Heart right ventricle (tissue), 16 donors: ENCODE data around the gene IL1RL2. TPM values are rescaled to one million over a fixed set of nuclear protein-coding genes. Genes with fewer than 3 reads are reported as not detected.

Source experiments
- ATAC-seq, 8 donors: fragments of 200-7000 bp; cut with Tn5 transposase; one replicate each; pipeline ENCODE4 v1.9.1; 2020; ENCODE audit warnings: mild to moderate bottlenecking in 8 of 8, moderate library complexity in 8 of 8, moderate number of reproducible peaks in 1 of 8
- DNase-seq, 2 donors: peaks; one replicate each; pipeline ENCODE4 v3.0.0-alpha.2; 2020
- H3K27ac ChIP-seq, 10 donors: fragments of 200-600 bp; sonication (generic) in 2 of 10; one replicate each; pipeline versions ENCODE4 v1.5.0 to v1.8.0; 2020 to 2022; ENCODE audit warnings: mild to moderate bottlenecking in 3 of 10
- H3K27me3 ChIP-seq, 7 donors: fragments of 200-600 bp; one replicate each; pipeline ENCODE4 v1.8.0; 2021 to 2022; ENCODE audit warnings: mild to moderate bottlenecking in 2 of 7
- H3K36me3 ChIP-seq, 9 donors: fragments of 200-600 bp; sonication (generic) in 1 of 9; one replicate each; pipeline versions ENCODE4 v1.5.0 to v1.8.0; 2020 to 2022; ENCODE audit warnings: mild to moderate bottlenecking in 2 of 9
- H3K4me1 ChIP-seq, 9 donors: fragments of 200-600 bp; sonication (generic) in 1 of 9; one replicate each; pipeline versions ENCODE4 v1.5.0 to v1.8.0; 2020 to 2022; ENCODE audit warnings: mild to moderate bottlenecking in 4 of 9
- H3K4me3 ChIP-seq, 10 donors: fragments of 200-600 bp; sonication (generic) in 2 of 10; one replicate each; pipeline versions ENCODE4 v1.5.0 to v1.8.0; 2020 to 2022; ENCODE audit warnings: mild to moderate bottlenecking in 7 of 10, moderate library complexity in 2 of 10
- H3K9me3 ChIP-seq, 11 donors: fragments of 200-600 bp in 10 of 11; sonication (generic) in 2 of 11; one replicate each; pipeline versions ENCODE4 v1.5.0 to v1.8.0; 2013 to 2022; ENCODE audit warnings: mild to moderate bottlenecking in 2 of 11, control low read depth in 1 of 11, moderate library complexity in 1 of 11
- WGBS, 2 donors: extraction: QIAGEN DNeasy Blood & Tissue Kit; methylation state at CpG; one replicate each; pipeline ENCODE4 v1.1.7; 2013; ENCODE audit warnings: inconsistent platforms in 1 of 2; 5-methylcytosine and 5-hydroxymethylcytosine counted together
- intact Hi-C, 10 donors: fragments of 100-400 bp; cut with DNase I; formaldehyde crosslinking; loops; one replicate each; pipeline versions ENCODE4 v1.11.1 to v1.14.2; 2022
- polyA plus RNA-seq, 2 donors: library from polyadenylated mRNA; stranded (reverse); fragments of 200-250 nt; gene quantifications; one replicate each; pipeline ENCODE4 v1.2.3, GENCODE V29; 2013
- total RNA-seq, 10 donors: library from RNA; stranded (reverse); fragmentation: NEBNext Ultra II Directional in 3 of 10; extraction: Animal tissue kit (Norgen Biotek cat#: 25700) in 3 of 10; gene quantifications; one replicate each; pipeline versions ENCODE4 v1.2.1 to v1.2.4, GENCODE V29; 2021 to 2023
- TF ChIP-seq, protein P1 (sequence below), 9 donors: fragments of 200-600 bp; sonication (generic) in 2 of 9; IDR thresholded peaks; one replicate each; pipeline versions ENCODE4 v1.5.0 to v1.8.0; 2021 to 2022; ENCODE audit warnings: antibody characterized with exemption in 9 of 9, mild to moderate bottlenecking in 5 of 9, moderate library complexity in 1 of 9
- donor health status: Arrhythmogenic right ventricular cardiomyopathy.
- donor health status: ischemic (EF 13 %, LVEDD 7.1; RV severe dilation, severe dysfunction).
- donor health status: healthy with polysubstance abuse.
- donor health status: DM: no; HTN: yes; CAD: no.
- donor health status: DM: no; HTN: no; CAD: no.
- donor health status: ischemic (EF 25% LVEDD 6.9; RV normal size, moderate dysfunction).
- donor health status: ischemic (EF 25% LVEDD 5.7; RV mildly dilated, moderate dysfunction).
- donor health status: healthy.
- donor health status: DM: yes; HTN: yes; CAD: no.
- donor health status: Ischemic cardiomyopathy.
- donor health status: ischemic (EF 35%, LVEDD 5.7; RV mildly dilated, moderate dysfunction).
- donor health status: nonischemic (EF 11% LVEDD 7.7; RV severe dilation, severe dysfunction).
- donor health status: DM: yes; HTN: yes; CAD: no.
- donor health status: PGD.
- donor health status: ischemic (EF 29% LVEDD 5.4; RV normal size, mild dysfunction).
- donor health status: nonischemic (EF 23%, LVEDD 6.1; RV moderate dilation, normal function).

The IL1RL2 gene
- total and polyA plus RNA-seq, 12 donors = 0.11 to 0.92 (median 0.29) TPM; not detected in 5

DNA sequence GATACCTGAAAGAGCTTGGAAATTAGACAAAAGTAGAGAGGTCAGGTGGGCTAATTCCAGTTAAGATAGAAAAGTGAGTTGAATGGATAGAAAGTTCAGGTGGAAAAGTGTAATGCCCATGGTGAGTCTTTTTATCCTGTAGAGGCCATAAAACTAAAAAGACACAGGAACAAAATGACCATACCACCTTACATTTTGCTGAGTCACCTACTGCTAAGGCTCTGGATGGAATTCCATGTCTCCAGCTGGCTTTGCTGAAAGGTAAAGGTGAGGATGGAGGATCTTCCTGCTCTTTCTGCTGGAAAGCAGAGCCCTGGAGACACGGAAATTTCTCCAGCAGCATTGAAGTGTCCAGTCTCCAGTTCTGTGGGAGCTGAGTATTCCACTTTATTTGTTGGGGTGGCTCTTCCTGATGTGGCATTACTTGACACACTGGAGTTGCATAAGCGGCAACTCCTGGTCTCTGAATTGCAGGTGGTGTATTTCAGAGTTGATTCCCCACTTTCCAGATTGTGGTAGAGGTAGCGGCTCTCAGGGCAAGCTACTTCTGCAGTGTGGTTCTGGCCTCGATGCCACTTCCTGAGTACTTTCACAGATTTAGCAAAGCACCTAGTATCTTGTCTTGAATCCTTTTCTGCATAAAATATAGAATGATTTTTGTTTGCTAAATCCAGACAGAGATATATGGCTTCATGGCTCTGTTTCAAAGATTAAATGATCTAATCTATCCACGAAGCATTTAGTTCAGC is 10.7 kb downstream of the IL1RL2 start:
- no peaks in the 10 kb centered on the region for H3K36me3 ChIP-seq
- no peaks in the 10 kb centered on the region for H3K9me3 ChIP-seq
- peaks cover 0 to 15% (median 0%) of the 10 kb centered on the region in 7 donors for H3K27me3 ChIP-seq
- TF ChIP-seq, protein P1, sequence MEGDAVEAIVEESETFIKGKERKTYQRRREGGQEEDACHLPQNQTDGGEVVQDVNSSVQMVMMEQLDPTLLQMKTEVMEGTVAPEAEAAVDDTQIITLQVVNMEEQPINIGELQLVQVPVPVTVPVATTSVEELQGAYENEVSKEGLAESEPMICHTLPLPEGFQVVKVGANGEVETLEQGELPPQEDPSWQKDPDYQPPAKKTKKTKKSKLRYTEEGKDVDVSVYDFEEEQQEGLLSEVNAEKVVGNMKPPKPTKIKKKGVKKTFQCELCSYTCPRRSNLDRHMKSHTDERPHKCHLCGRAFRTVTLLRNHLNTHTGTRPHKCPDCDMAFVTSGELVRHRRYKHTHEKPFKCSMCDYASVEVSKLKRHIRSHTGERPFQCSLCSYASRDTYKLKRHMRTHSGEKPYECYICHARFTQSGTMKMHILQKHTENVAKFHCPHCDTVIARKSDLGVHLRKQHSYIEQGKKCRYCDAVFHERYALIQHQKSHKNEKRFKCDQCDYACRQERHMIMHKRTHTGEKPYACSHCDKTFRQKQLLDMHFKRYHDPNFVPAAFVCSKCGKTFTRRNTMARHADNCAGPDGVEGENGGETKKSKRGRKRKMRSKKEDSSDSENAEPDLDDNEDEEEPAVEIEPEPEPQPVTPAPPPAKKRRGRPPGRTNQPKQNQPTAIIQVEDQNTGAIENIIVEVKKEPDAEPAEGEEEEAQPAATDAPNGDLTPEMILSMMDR (IDR thresholded peaks at IDR 0.05) = no peak
- ATAC-seq (no peak), DNase-seq (no peak)
- H3K27ac ChIP-seq = no peak overlapping the region
- no peak overlapping the region for H3K4me3 ChIP-seq
- WGBS, 2 donors = 76 to 94% methylated on average over 5 of the region's 5 CpGs
- intact Hi-C loops = no loop called here
- no peaks in the 10 kb centered on the region for H3K4me1 ChIP-seq

DNA sequence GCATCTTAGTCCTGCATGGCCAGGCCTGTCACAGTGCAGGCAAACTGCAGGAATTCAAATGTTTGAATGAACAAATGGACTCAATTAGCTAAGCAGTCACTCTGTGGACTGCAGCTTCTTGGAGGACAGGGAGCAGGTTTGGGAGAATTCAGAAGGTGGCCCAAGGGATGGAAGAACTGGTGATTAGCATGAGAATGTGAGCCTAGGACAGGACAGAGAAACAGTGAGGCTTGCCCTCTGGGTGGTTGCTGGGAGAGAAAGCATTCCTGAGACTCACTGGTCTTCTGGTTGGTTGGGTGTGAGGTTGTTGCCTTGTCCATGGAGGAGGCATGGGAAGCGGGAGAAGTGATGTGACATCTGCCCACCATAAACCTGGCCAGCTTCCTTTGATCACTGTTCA is 13.7 kb downstream of the IL1RL2 start:
- intact Hi-C loops = no loop called here
- Histone ChIP-seq H3K4me1 (no peaks in the 10 kb centered on the region), H3K27me3 (peaks cover 0 to 12% (median 0%) of the 10 kb centered on the region in 7 donors), H3K4me3 (no peak overlapping the region), H3K27ac (no peak overlapping the region), H3K36me3 (no peaks in the 10 kb centered on the region), H3K9me3 (peaks cover 0 to 23% (median 7%) of the 10 kb centered on the region in 11 donors)
- WGBS, 2 donors = 96 to 97% methylated on average over 1 of the region's 1 CpG
- no peak for DNase-seq
- no peak for ATAC-seq
- TF ChIP-seq, protein P1 (IDR thresholded peaks at IDR 0.05) = no peak

DNA sequence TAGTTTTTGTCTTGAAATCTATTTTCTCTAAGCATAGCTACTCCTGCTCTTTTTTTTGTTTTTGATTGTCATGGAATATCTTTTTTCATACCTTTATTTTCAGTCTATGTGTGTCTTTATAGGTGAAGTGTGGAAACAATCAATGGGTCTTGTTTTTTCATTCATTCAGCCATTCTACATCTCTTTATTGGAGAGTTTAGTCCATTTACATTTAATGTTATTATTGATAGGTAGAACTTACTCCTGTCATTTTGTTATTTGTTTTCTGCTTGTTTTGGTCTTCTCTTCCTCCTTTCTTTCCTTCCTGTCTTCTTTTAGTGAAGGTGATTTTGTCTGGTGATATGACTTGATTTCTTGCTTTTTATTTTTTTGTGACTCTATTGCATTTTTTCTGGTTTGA is 17.8 kb downstream of the IL1RL2 start:
- no peak for ATAC-seq
- Histone ChIP-seq H3K4me1 (no peaks in the 10 kb centered on the region), H3K4me3 (no peak overlapping the region), H3K27ac (no peak overlapping the region), H3K9me3 (peaks cover 0 to 23% (median 7%) of the 10 kb centered on the region in 11 donors), H3K27me3 (no peaks in the 10 kb centered on the region), H3K36me3 (no peaks in the 10 kb centered on the region)
- TF ChIP-seq, protein P1 (IDR thresholded peaks at IDR 0.05) = no peak
- DNase-seq = no peak
- intact Hi-C loops = no loop called here

DNA sequence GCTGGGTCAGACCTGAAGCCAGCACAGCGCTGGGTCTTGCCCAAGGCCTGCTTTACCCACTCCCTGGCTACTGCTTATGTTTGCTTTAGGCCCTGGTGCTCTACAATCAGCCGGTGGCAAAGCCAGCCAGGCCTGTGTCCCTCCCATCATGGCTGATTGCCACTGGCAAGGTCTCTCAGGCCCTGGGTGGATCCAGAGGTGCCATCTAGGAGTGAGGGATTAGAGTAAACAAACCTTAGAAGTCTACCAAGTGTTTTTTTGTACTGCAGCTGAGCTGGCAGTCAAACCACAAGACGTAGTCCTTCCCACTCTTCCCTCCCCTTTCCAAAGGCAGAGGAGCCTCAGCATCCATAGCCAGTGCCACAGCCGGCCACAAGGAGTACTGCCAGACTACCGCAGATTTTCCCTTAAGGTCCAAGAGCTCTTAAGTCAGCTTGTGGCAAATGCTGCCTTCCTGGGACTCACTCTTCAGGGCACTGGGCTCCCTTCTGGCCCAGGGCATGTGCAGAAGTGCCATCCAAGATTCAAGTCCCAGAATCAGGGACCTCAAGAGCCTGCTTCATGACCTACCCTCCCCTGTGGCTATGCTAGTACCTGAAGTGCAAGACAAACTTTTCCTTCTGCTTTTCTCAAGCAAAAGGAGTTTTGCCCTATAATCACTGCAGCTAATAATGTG is 20.0 kb downstream of the IL1RL2 start:
- Histone ChIP-seq H3K27me3 (no peaks in the 10 kb centered on the region), H3K36me3 (no peaks in the 10 kb centered on the region), H3K4me1 (no peaks in the 10 kb centered on the region), H3K9me3 (peaks cover 0 to 23% (median 7%) of the 10 kb centered on the region in 11 donors), H3K27ac (no peak overlapping the region), H3K4me3 (no peak overlapping the region)
- WGBS, 2 donors = 65 to 92% methylated on average over 5 of the region's 5 CpGs
- TF ChIP-seq, protein P1 (IDR thresholded peaks at IDR 0.05) = no peak
- ATAC-seq = no peak
- DNase-seq = no peak
- intact Hi-C loops = no loop called here
